Glomerular visceral epithelial cell (primary cell): ENCODE measurements around the gene PYCR2.
"Not testable (repeated sequence)": the region's sequence is repeated elsewhere in the genome, so short reads cannot be mapped to it uniquely, and the experiment has no call there.

Source experiments
- DNase-seq: peaks from one replicate; pipeline ENCODE4 v3.0.0-alpha.2; 2016; ENCODE audit errors: extremely low spot score

The PYCR2 gene

GRCh38 chr1:225890346-225891228 lies 33.5 kb downstream of the PYCR2 start:
- DNase-seq = no peak

GRCh38 chr1:225889743-225890142 lies 34.3 kb downstream of the PYCR2 start:
- DNase-seq = no peak

- no peak for DNase-seq
Observed at GRCh38 chr1:225888898-225889601, 35.0 kb downstream of the PYCR2 start, which contains the start of gene LEFTY1. Gene LEFTY1, minus strand, starts transcription at chr1:225889146. Its CDS starts 80 bp downstream, at chr1:225889066.

GRCh38 chr1:225888289-225888897 lies 35.7 kb downstream of the PYCR2 start:
- no peak for DNase-seq

GRCh38 chr1:225887554-225888288 lies 36.3 kb downstream of the PYCR2 start:
- not testable (repeated sequence) for DNase-seq

GRCh38 chr1:225887030-225887314 lies 37.1 kb downstream of the PYCR2 start:
- no peak for DNase-seq

- DNase-seq = no peak
Observed at GRCh38 chr1:225886159-225887029, 37.7 kb downstream of the PYCR2 start.

- DNase-seq = no peak
Observed at GRCh38 chr1:225885336-225885735, 38.7 kb downstream of the PYCR2 start.

GRCh38 chr1:225883616-225884265 lies 40.3 kb downstream of the PYCR2 start:
- no peak for DNase-seq

- DNase-seq = peak; percentile 53
Observed at GRCh38 chr1:225882694-225883615, 41.1 kb downstream of the PYCR2 start.

GRCh38 chr1:225881959-225882693 lies 41.9 kb downstream of the PYCR2 start, which contains the start of gene TMEM63A:
Gene TMEM63A, minus strand, starts transcription at chr1:225882380. Its CDS starts 4,800 bp downstream, at chr1:225877580.
- peak; percentile 88 for DNase-seq

GRCh38 chr1:225881081-225881958 lies 42.7 kb downstream of the PYCR2 start:
- DNase-seq = peak; percentile 54

GRCh38 chr1:225880636-225881035 lies 43.4 kb downstream of the PYCR2 start:
- no peak for DNase-seq

- DNase-seq = no peak
Observed at GRCh38 chr1:225880222-225880588, 43.8 kb downstream of the PYCR2 start.

- DNase-seq = no peak
Observed at GRCh38 chr1:225879521-225880221, 44.4 kb downstream of the PYCR2 start.

GRCh38 chr1:225878282-225878681 lies 45.8 kb downstream of the PYCR2 start:
- no peak for DNase-seq

- DNase-seq = peak; percentile 32
Observed at GRCh38 chr1:225877580-225877979, 46.5 kb downstream of the PYCR2 start.
